NT2/D1 (cell line): ENCODE data around the gene BAG5.

Experiments
- SUZ12 ChIP-seq: IDR thresholded peaks from 2 replicates; pipeline ENCODE4 v1.6.1; 2011; ENCODE audit not compliant: insufficient read length, insufficient read depth; ENCODE audit errors: extremely low read depth
- ZNF274 ChIP-seq: IDR thresholded peaks from 2 replicates; pipeline ENCODE4 v1.6.1; 2011; ENCODE audit warnings: mild to moderate bottlenecking, low read depth, low read length

GRCh38 chr14:103518422-103519042 is 43.9 kb downstream of the BAG5 start:
- no peak for TF ChIP-seq ZNF274
- no peak for TF ChIP-seq SUZ12
